Osteocyte (in vitro differentiated cells): ENCODE measurements around the gene GPHN. TPM values are rescaled to one million over a fixed set of nuclear protein-coding genes. Genes with fewer than 3 reads are reported as not detected.

Experiments used
- DNase-seq: peaks from one replicate; pipeline ENCODE4 v3.0.0; 2021; ENCODE audit warnings: mixed read lengths; ENCODE audit not compliant: unreplicated experiment; ENCODE audit errors: extremely low spot score
- H3K27ac Mint-ChIP-seq: one replicate; pipeline ENCODE4 v1.8.0; 2021; ENCODE audit warnings: mild to moderate bottlenecking, mixed read lengths; ENCODE audit not compliant: unreplicated experiment
- H3K27me3 Mint-ChIP-seq: one replicate; pipeline ENCODE4 v1.8.0; 2021; ENCODE audit warnings: mixed read lengths; ENCODE audit not compliant: unreplicated experiment
- H3K36me3 Mint-ChIP-seq: one replicate; pipeline ENCODE4 v1.8.0; 2021; ENCODE audit warnings: mixed read lengths; ENCODE audit not compliant: unreplicated experiment
- H3K4me1 Mint-ChIP-seq: one replicate; pipeline ENCODE4 v1.8.0; 2021; ENCODE audit warnings: mixed read lengths; ENCODE audit not compliant: unreplicated experiment
- H3K4me3 Mint-ChIP-seq: one replicate; pipeline ENCODE4 v1.8.0; 2021; ENCODE audit warnings: mild to moderate bottlenecking, moderate library complexity, mixed read lengths; ENCODE audit not compliant: unreplicated experiment
- H3K9me3 Mint-ChIP-seq: one replicate; pipeline ENCODE4 v1.8.0; 2021; ENCODE audit warnings: mixed read lengths; ENCODE audit not compliant: unreplicated experiment
- CTCF ChIP-seq: fragments of 200-600 bp; sonication (generic); IDR thresholded peaks from 2 replicates; pipeline ENCODE4 v1.5.0; 2021; ENCODE audit warnings: antibody characterized with exemption, mild to moderate bottlenecking, moderate library complexity
- total RNA-seq: library from RNA; stranded (reverse); gene quantifications from 2 replicates; pipeline ENCODE4 v1.2.1, GENCODE V29; 2021

Gene GPHN
- total RNA-seq, 1 donor from 2014 or later, result 17.7 TPM

GRCh38 chr14:66959437-66960050, 451.6 kb downstream of the GPHN start:
- H3K4me1 Mint-ChIP-seq, result no peaks in the 10 kb centered on the region
- H3K27ac Mint-ChIP-seq, result no peak overlapping the region
- no peak overlapping the region for H3K4me3 Mint-ChIP-seq
- peaks cover 45% of the 10 kb centered on the region for H3K9me3 Mint-ChIP-seq
- no peak for DNase-seq
- peaks cover 16% of the 10 kb centered on the region for H3K36me3 Mint-ChIP-seq
- TF ChIP-seq CTCF, result no peak
- H3K27me3 Mint-ChIP-seq, result no peaks in the 10 kb centered on the region

GRCh38 chr14:66965831-66966230, 457.9 kb downstream of the GPHN start:
- DNase-seq, result no peak
- TF ChIP-seq CTCF, result no peak
- no peaks in the 10 kb centered on the region for H3K36me3 Mint-ChIP-seq
- H3K9me3 Mint-ChIP-seq, result peaks cover 9% of the 10 kb centered on the region
- H3K4me3 Mint-ChIP-seq, result no peak overlapping the region
- H3K27ac Mint-ChIP-seq, result no peak overlapping the region
- H3K27me3 Mint-ChIP-seq, result no peaks in the 10 kb centered on the region
- H3K4me1 Mint-ChIP-seq, result no peaks in the 10 kb centered on the region

- H3K36me3 Mint-ChIP-seq, result no peaks in the 10 kb centered on the region
- no peak overlapping the region for H3K27ac Mint-ChIP-seq
- H3K4me1 Mint-ChIP-seq, result peaks cover 19% of the 10 kb centered on the region
- H3K27me3 Mint-ChIP-seq, result no peaks in the 10 kb centered on the region
- TF ChIP-seq CTCF, result no peak
- H3K9me3 Mint-ChIP-seq, result no peaks in the 10 kb centered on the region
- H3K4me3 Mint-ChIP-seq, result no peak overlapping the region
- no peak for DNase-seq
Measured at GRCh38 chr14:66972469-66972868, 464.5 kb downstream of the GPHN start.

- H3K4me1 Mint-ChIP-seq, result peaks cover 19% of the 10 kb centered on the region
- no peak overlapping the region for H3K4me3 Mint-ChIP-seq
- H3K36me3 Mint-ChIP-seq, result no peaks in the 10 kb centered on the region
- no peak for TF ChIP-seq CTCF
- no peaks in the 10 kb centered on the region for H3K9me3 Mint-ChIP-seq
- H3K27ac Mint-ChIP-seq, result peak overlapping the region; percentile 12
- H3K27me3 Mint-ChIP-seq, result no peaks in the 10 kb centered on the region
- no peak for DNase-seq
Measured at GRCh38 chr14:66974397-66975025, 466.6 kb downstream of the GPHN start.

- no peak for DNase-seq
- Mint-ChIP-seq H3K27ac (no peak overlapping the region), H3K4me1 (peaks cover 19% of the 10 kb centered on the region), H3K9me3 (no peaks in the 10 kb centered on the region), H3K27me3 (no peaks in the 10 kb centered on the region), H3K4me3 (no peak overlapping the region), H3K36me3 (no peaks in the 10 kb centered on the region)
- TF ChIP-seq CTCF, result no peak
Measured at GRCh38 chr14:66975251-66975650, 467.3 kb downstream of the GPHN start.
